ENCODE data around the gene LTBP1. TPM values are rescaled to one million over a fixed set of nuclear protein-coding genes. Genes with fewer than 3 reads are reported as not detected.
"Not testable (repeated sequence)": the region's sequence is repeated elsewhere in the genome, so short reads cannot be mapped to it uniquely, and the experiment has no call there.

LTBP1 gene
- total and polyA plus RNA-seq, 9 donors: 13.5 to 117 (median 41.8) TPM

- Histone ChIP-seq H3K4me1 (ENCODE audit: insufficient read depth) (no peaks in the 10 kb centered on the region), H3K4me3 (no peak overlapping the region), H3K36me3 (no peaks in the 10 kb centered on the region), H3K27me3 (no peaks in the 10 kb centered on the region), H3K27ac (no peak overlapping the region), H3K9me3 (no peaks in the 10 kb centered on the region)
- intact Hi-C loops (cut with DNase I): no loop called here
- no peak for DNase-seq
- WGBS, 3 donors: 85 to 90% (median 89%) methylated on average over 2 of the region's 2 CpGs
- TF ChIP-seq POLR2A (IDR thresholded peaks at IDR 0.05): no peak
- no peak for TF ChIP-seq CTCF (IDR thresholded peaks at IDR 0.05)
- no peak for TF ChIP-seq EP300 (IDR thresholded peaks at IDR 0.05)
Measured at GRCh38 chr2:32965523-32966171, 18.9 kb downstream of the LTBP1 start.

- 94 to 98% (median 97%) methylated on average over 2 of the region's 2 CpGs for WGBS, 3 donors
- H3K4me1 ChIP-seq (ENCODE audit: insufficient read depth): no peaks in the 10 kb centered on the region
- H3K27me3 ChIP-seq: no peaks in the 10 kb centered on the region
- H3K36me3 ChIP-seq: no peaks in the 10 kb centered on the region
- no peak overlapping the region for H3K27ac ChIP-seq
- no peaks in the 10 kb centered on the region for H3K9me3 ChIP-seq
- intact Hi-C loops (cut with DNase I): no loop called here
- H3K4me3 ChIP-seq: no peak overlapping the region
- DNase-seq: no peak
- TF ChIP-seq CTCF (IDR thresholded peaks at IDR 0.05): no peak
- no peak for TF ChIP-seq POLR2A (IDR thresholded peaks at IDR 0.05)
- TF ChIP-seq EP300 (IDR thresholded peaks at IDR 0.05): no peak
Measured at GRCh38 chr2:32969444-32970162, 22.9 kb downstream of the LTBP1 start.

- not testable (repeated sequence) for DNase-seq
Measured at GRCh38 chr2:32973772-32974171, 27.0 kb downstream of the LTBP1 start.

GRCh38 chr2:32976409-32977063 lies 29.8 kb downstream of the LTBP1 start:
- intact Hi-C loops (cut with DNase I): no loop called here
- TF ChIP-seq POLR2A (IDR thresholded peaks at IDR 0.05) (no peak), EP300 (IDR thresholded peaks at IDR 0.05) (no peak), CTCF (IDR thresholded peaks at IDR 0.05) (no peak)
- Histone ChIP-seq H3K36me3 (no peaks in the 10 kb centered on the region), H3K4me3 (no peak overlapping the region), H3K27me3 (no peaks in the 10 kb centered on the region), H3K4me1 (ENCODE audit: insufficient read depth) (no peaks in the 10 kb centered on the region), H3K9me3 (no peaks in the 10 kb centered on the region), H3K27ac (no peak overlapping the region)
- no peak for DNase-seq
- WGBS, 3 donors: 93 to 96% (median 93%) methylated on average over 6 of the region's 6 CpGs

More at GRCh38 chr2:32973772-32974171, 27.0 kb downstream of the LTBP1 start:
- intact Hi-C loops (cut with DNase I); H3K36me3 ChIP-seq; H3K27ac ChIP-seq; H3K27me3 ChIP-seq; H3K4me3 ChIP-seq; H3K4me1 ChIP-seq (ENCODE audit: insufficient read depth); H3K9me3 ChIP-seq: not testable (repeated sequence)
- 93 to 100% (median 98%) methylated on average over 1 of the region's 1 CpG for WGBS, 3 donors

Data from ovary (tissue), 9 donors.